Measurements from ENCODE around the gene HGF. TPM values are rescaled to one million over a fixed set of nuclear protein-coding genes. Genes with fewer than 3 reads are reported as not detected.

Gene HGF
- total RNA-seq, 1 donor from 2014 or later: not detected

DNA sequence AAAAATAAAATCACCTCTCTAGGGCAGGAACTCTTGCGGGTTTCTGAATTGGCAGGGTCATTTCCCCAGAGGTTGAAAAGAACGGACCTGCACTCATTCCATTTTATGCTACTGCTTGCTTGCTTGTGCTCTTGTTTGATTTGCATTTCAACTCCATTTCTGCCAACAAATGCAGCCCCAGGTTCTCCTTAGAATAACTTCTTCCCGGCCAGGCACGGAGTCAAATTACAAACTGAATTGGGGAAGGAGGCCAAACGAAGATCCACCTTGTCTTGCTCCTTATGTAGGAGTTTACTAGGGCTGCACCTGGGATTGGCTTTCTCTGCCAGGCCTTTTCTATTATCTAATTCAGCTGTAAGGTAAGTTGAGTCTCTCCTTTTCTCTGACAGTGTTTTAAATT, 79.6 kb downstream of the HGF start:
- Histone ChIP-seq H3K36me3 (ENCODE audit: control insufficient read depth, insufficient read depth, low read length) (no peaks in the 10 kb centered on the region), H3K27me3 (ENCODE audit: control insufficient read depth, insufficient read depth, low read length) (no peaks in the 10 kb centered on the region), H3K4me3 (ENCODE audit: low read depth, low read length) (no peak overlapping the region)
- DNase-seq (ENCODE audit: low read depth): no peak
- TF ChIP-seq, protein P1, sequence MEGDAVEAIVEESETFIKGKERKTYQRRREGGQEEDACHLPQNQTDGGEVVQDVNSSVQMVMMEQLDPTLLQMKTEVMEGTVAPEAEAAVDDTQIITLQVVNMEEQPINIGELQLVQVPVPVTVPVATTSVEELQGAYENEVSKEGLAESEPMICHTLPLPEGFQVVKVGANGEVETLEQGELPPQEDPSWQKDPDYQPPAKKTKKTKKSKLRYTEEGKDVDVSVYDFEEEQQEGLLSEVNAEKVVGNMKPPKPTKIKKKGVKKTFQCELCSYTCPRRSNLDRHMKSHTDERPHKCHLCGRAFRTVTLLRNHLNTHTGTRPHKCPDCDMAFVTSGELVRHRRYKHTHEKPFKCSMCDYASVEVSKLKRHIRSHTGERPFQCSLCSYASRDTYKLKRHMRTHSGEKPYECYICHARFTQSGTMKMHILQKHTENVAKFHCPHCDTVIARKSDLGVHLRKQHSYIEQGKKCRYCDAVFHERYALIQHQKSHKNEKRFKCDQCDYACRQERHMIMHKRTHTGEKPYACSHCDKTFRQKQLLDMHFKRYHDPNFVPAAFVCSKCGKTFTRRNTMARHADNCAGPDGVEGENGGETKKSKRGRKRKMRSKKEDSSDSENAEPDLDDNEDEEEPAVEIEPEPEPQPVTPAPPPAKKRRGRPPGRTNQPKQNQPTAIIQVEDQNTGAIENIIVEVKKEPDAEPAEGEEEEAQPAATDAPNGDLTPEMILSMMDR (IDR thresholded peaks at IDR 0.05; ENCODE audit: insufficient read depth, low read length, poor library complexity, severe bottlenecking): no peak

- DNase-seq (ENCODE audit: low read depth): no peak
These were observed 81.0 kb downstream of the HGF start for GRCh38 chr7:81688622-81689411.

DNA sequence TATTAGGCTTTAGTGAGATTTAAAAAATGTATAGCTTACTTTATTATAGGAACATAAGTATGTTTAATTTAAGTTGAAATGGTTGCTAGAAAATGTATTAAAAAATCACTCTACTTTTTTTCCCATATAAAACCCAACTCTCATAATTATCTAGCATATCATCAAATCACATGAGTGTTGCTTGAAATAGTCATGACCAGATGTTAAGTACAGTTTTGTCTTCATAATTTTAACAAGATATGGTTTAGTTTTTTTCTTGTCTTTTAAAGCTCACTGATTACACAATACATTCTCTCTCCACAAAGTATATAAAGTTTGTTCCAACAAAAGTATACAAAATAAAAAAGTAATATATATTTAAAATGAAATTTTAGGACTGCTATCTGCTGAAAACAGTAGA, 82.8 kb downstream of the HGF start:
- H3K4me3 ChIP-seq (ENCODE audit: low read depth, low read length): no peak overlapping the region
- no peaks in the 10 kb centered on the region for H3K27me3 ChIP-seq (ENCODE audit: control insufficient read depth, insufficient read depth, low read length)
- H3K36me3 ChIP-seq (ENCODE audit: control insufficient read depth, insufficient read depth, low read length): no peaks in the 10 kb centered on the region
- DNase-seq (ENCODE audit: low read depth): no peak
- TF ChIP-seq, protein P1 (IDR thresholded peaks at IDR 0.05; ENCODE audit: insufficient read depth, low read length, poor library complexity, severe bottlenecking): no peak

More at GRCh38 chr7:81688622-81689411, 81.0 kb downstream of the HGF start:
- Histone ChIP-seq H3K36me3 (ENCODE audit: control insufficient read depth, insufficient read depth, low read length) (no peaks in the 10 kb centered on the region), H3K4me3 (ENCODE audit: low read depth, low read length) (no peak overlapping the region), H3K27me3 (ENCODE audit: control insufficient read depth, insufficient read depth, low read length) (no peaks in the 10 kb centered on the region)
- TF ChIP-seq, protein P1 (IDR thresholded peaks at IDR 0.05; ENCODE audit: insufficient read depth, low read length, poor library complexity, severe bottlenecking): no peak

DNA sequence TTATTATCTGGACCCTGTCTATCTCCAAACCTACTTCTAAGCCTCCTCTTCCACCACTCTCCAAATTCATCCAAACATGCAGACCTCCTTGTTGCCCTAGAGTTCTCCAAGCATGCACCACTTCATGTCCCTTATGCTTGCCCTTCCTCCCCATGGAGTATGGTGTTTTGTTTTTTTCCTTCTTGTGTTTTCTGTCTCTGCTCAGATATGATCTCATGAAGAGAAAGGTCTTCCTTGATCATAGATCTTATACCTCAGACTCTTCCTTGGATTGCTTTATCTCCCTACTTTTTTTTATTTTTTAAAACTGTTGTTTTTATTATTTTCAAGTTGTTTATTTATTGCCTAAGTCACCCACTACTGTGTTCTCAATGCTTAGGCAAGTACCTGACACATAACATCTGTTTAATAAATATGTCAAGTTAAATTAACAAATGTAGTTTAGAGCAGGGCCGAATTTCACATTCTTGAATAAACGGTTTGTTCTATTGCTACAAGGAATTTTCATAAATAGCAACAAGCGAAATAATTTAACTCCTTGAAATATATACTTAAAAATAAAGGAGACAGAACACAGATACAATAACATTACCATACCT, 84.5 kb downstream of the HGF start:
- no peak overlapping the region for H3K4me3 ChIP-seq (ENCODE audit: low read depth, low read length)
- TF ChIP-seq, protein P1 (IDR thresholded peaks at IDR 0.05; ENCODE audit: insufficient read depth, low read length, poor library complexity, severe bottlenecking): no peak
- no peak for DNase-seq (ENCODE audit: low read depth)
- no peaks in the 10 kb centered on the region for H3K36me3 ChIP-seq (ENCODE audit: control insufficient read depth, insufficient read depth, low read length)
- no peaks in the 10 kb centered on the region for H3K27me3 ChIP-seq (ENCODE audit: control insufficient read depth, insufficient read depth, low read length)

GRCh38 chr7:81684514-81685269, 85.2 kb downstream of the HGF start:
- DNase-seq (ENCODE audit: low read depth): peak; percentile 100
- H3K4me3 ChIP-seq (ENCODE audit: low read depth, low read length): no peak overlapping the region
- H3K27me3 ChIP-seq (ENCODE audit: control insufficient read depth, insufficient read depth, low read length): no peaks in the 10 kb centered on the region
- no peaks in the 10 kb centered on the region for H3K36me3 ChIP-seq (ENCODE audit: control insufficient read depth, insufficient read depth, low read length)
- TF ChIP-seq, protein P1 (IDR thresholded peaks at IDR 0.05; ENCODE audit: insufficient read depth, low read length, poor library complexity, severe bottlenecking): no peak

Measured in kidney epithelial cell (primary cell).